Measurements from ENCODE around the gene PYGB. TPM values are rescaled to one million over a fixed set of nuclear protein-coding genes. Genes with fewer than 3 reads are reported as not detected.

The PYGB gene
- total RNA-seq, result 31.2 and 35.7 TPM in 2 replicates

DNA sequence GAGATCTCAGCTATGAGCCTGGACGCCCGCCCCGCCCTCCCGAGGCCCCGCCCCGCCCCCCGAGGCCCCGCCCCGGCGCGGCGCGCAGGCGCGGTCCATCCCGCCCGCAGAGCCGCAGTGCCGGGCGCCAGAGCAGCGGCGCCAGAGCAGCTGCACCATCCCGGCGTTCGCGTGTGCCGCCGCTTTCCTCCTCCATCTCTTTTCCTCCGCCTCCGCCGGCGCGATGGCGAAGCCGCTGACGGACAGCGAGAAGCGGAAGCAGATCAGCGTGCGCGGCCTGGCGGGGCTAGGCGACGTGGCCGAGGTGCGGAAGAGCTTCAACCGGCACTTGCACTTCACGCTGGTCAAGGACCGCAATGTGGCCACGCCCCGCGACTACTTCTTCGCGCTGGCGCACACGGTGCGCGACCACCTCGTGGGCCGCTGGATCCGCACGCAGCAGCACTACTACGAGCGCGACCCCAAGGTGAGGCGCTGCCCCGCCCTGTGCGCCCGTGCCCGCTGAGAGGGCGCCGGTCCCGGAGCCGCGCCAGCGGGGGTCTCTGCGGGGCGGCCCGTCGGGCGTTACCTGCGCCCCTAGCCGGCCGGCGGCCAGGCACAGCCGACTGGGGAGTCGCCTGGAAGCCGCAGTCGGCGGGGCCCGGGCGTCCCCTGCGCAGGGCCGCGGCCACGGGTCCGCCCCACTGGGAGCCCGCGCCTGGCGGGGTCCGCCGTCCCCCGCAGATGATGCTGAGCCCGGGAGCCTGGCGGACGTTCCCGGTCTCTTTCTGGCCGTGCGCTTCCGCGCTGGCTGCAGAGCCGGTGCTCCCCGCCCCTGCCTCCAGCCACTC lies at the start of gene PYGB:
Gene PYGB (plus strand): TSS at position 130 of the 830 bp plus-strand sequence. CDS start 94 bp downstream, at position 224.
- intact Hi-C loops (cut with micrococcal nuclease), result loop anchor here (1.0 to 10.0 kb wide), 11 partner anchors 10 to 1823 kb away; partner anchors contain the start of genes ABHD12, APMAP, CST7 and ENTPD6

DNA sequence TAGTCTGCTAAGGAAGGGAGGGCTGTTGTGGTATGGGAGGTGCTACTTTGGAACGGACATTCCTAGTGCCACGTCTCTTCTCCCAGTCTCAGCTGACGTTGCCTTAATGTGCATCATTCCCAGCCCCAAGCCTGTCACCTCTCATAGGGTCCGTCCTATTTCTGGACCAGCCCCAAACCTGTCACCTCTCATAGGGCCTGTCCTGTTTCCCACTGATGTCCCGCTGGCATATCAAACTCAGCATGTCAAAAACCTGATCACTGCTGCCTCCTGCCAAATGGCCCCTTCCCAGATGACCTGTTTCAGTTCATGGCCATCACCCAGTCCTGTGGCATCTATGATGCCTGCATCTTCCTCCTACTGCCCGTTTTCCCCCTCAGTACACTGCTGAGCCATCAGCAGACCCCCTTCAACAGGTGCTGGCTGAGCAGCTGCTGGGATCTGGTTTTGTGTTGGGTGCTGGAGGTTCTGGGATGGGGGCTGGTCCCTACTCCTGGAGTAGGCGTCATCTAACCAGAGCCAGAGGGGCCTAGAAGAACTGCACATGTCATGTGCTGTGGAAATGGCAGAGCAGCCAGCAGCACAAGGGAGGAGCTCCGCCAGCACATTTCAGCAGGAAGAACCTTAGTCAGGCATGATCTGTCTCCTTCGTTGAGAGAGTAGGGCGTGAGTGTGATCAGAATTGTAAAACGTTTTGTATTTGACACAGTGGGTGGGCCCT lies 49.1 kb upstream of the PYGB start:
- intact Hi-C loops (cut with micrococcal nuclease), result loop anchor here (5.0 to 10.0 kb wide), 2 partner anchors 117 to 1174 kb away; partner anchors contain the start of gene VSX1

DNA sequence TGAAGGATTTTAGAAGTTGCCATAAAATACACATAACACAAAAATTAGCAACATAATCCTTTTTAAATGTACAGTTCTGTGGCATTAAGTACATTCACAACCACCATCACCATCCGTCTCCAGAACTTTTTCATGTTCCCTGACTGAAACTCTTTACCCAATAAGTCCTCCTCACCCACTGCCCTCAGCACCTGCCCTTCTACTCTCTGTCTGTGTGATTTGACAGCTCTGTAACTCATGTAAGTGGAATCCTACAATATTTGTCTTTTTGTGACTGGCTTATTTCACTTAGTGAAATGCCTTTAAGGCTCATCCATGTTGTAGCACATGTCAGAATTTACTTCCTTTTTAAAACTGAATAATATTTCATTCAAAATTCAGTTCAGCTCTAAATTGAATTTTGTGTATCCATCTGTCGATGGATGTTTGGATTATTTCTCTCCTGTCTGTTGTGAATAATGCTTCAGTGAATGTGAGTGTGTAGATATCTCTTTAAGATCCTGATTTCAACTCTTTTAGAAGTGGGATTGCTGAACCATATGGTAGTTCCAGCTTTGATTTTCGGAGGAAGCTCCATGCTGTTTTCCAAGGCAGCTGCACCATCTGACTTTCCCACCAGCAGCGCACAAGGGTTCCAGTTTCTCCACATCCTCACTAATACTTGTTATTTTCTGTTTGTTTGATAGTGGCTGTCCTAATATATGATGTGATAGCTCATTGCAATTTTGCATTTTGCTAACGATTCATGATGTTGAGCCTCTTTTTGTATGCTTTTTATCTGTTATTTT lies 48.2 kb upstream of the PYGB start:
- intact Hi-C loops (cut with micrococcal nuclease), result loop anchor here (5.0 to 10.0 kb wide), 2 partner anchors 117 to 1175 kb away; partner anchors contain the start of gene VSX1

DNA sequence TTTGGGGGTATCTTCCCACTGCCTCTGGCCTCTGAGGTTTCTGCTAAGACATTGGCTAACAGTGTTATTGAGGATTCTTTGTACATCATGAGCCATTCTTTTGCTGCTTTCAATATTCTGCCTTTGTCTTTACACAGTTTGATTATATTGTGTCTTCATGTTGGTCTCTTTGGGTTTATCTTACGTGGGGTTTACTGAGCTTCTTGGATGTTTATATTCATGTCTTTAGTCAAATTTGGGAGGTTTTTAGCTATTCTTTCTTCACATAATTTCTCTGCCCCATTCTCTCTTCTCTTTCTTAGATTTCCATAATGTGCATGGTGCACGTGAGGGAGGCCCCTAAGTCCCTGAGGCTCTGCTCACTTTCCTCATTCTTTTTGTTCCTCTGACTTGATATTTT lies 44.8 kb upstream of the PYGB start:
- intact Hi-C loops (cut with micrococcal nuclease), result no loop called here

DNA sequence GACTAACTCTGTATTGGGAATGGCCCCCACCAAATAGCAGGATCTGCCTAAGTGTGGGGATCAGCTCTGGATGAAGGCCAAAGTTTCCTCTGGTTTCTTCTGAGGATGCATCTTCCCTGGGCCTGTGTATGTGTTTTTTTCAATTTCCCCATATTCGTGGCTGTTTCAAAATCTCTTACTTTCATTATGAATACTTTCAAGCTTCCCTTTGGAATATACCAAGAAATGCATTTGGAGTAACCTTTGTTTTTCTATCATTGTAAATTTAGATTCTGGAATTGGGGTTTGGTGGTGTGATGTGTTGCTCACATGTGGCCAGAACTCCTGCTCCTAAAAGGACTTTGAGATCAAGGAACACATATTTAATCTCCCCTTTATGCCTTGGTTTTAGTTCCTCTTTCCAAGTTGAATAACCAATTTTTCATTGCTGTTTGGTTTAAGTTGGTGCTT lies 44.0 kb upstream of the PYGB start:
- intact Hi-C loops (cut with micrococcal nuclease), result no loop called here

DNA sequence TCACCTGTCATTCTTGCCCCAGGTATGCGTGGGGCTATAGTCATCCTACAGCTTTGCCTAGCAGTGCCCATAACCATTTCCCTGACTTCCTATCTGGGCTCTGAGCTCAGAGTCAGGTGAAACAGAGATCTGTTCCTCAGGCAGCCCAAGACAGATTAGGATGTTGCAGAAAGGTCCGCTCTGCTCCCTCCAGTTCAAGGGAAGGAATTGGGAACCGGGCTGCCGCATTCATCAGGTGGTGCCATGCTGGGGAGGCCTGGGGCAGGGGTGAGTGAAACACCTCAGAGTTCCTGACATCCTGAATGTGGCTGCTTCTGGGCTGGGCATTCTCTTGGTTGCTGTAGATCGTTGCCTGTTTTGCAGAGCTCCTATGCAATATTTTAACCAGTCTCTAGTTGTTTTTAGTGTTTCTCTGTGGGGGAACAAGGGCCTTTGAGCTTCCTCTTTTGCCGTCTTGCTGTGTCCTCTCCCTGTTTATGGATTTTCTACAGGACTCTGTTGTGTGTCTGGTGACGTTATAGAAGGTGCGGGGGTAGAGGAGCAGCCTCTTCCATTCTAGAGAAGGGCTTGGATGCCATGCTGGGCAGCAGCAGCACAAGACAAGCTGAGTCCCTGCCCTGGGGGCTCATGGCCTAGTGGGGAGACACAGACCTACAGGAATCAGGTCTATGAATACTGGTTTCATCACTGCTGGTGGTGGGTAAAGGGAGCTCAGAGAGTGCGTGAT lies 43.2 kb upstream of the PYGB start:
- intact Hi-C loops (cut with micrococcal nuclease), result no loop called here

DNA sequence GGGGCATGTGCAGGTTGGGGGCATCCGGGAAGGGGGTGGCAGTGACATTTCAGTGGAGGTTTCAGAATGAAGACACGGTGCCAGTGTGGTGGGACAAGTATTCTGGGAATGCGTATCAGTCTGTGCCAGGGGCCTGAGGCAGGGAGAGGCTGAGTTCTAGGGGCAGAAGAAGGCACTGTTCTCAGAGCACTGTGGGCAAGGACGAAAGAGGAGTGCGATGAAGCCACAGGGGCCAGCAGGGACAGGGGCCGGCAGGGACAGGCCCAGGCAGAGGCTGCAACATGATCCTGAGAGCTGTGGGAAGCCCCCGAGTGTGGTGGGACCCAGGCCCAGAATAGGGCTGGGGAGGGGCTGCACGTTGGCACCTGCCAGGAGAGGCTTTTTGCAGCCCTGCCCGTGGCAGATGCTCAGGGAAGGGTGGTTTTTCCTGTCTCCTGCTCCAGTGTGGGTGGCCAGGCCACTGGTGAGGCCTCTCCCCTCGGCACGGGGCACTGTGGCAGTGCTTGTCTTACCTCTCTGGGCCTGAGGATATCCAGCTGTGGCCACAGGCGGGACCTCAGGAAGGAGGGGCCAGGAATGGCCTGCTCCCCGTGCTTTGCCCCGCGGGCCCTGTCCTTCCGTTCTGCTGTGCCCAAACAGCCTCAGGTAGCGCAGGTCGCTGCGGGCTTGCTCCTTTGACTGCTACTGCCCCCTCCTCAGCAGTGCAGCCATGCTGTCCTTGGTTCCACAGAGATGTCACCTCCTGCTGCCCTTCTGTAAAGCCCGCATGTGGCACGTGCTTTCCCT lies 42.4 kb upstream of the PYGB start:
- intact Hi-C loops (cut with micrococcal nuclease), result no loop called here

DNA sequence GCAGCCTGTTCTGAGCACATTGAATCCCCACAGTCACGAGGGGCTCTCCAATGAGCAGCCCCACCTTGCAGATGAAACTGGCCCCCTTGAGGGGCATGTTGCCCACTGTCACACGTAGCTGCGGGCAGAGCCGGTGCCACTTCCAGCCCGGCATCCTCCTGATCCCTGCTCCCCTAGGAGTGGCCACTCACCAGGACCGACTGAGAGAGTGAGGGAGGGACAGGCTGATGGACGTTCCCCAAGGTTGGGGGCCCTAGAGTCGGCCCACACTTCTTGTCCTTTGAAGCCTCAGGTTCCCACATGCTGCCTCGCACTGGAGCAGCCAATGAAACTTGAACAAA lies 41.9 kb upstream of the PYGB start:
- intact Hi-C loops (cut with micrococcal nuclease), result no loop called here

DNA sequence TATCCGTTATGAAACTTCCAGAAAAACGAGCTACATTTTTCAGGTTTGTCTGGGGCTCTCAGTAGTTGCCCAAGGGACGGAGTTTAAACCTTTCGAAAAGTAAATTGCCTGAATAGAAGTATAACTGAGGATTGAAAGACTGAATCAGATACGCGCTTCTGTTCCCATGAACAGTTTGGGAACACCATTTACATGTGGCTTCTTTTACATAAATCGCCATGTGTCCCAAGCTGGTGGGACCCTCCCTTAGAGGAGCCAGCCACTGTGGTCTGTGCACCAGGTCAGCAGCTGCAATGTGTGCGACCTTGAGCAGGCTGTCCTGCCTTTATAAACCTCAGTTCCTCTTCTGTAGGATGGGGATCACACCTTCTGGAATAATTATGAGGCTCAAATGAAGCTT lies 41.3 kb upstream of the PYGB start:
- intact Hi-C loops (cut with micrococcal nuclease), result no loop called here

DNA sequence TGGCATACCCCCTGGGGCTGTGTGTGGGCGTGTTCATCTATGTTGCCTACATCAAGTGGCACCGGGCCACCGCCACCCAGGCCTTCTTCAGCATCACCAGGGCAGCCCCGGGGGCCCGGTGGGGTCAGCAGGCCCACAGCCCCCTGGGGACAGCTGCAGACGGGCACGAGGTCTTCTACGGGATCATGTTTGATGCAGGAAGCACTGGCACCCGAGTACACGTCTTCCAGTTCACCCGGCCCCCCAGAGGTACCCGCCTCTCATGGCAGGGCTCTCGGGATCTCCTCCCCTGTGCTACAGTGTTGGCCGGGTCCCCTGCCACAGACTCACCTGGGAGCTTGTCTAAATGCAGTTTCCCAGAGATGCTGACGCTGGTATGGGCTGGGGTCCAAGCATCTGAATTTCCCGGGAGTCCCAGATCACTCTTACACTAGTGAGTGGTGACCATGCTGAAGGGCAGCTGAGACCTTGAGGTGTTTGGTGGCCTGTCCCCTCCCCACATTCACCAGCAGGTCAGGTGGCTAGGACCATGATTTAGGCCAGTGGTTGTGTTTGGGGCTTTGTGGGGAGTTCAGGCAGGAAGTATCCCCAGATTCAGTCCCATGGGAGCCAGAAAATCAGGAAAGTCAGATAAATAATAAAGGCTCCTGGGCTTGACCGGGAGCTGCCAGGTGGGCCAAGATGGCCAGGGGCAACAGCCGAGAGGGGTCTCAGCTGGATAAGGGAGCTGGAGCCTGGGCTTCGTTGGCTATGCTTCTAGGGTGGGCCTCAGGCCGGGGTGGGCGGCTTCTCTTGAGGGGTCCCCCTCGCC lies 40.5 kb upstream of the PYGB start:
- intact Hi-C loops (cut with micrococcal nuclease), result no loop called here

DNA sequence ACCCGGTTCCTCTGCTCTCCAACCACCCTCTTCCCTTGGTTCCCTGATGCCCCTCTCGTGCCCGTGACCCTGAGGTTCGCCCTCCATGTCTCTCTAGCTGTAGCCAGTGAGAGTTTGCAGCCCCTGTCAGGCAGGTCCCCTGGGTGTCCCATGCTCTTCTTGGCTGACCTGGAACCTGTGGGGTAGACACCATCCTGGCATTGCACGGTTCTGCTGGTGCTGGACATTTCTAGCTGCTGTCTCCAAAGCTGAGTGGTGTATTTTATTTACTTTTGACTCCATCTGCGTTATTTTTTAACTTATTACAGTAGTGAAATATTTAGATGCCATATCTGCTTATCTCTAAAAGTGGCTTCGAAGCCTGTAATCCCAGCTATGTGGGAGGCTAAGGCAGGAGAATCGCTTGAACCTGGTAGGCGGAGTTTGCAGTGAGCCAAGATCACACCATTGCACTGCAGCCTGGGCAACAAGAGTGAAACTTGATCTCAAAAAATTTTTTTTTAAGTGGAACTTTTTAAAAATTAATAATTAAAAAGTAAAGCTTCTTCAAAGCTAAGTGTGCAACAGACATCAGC lies 39.8 kb upstream of the PYGB start:
- intact Hi-C loops (cut with micrococcal nuclease), result no loop called here

DNA sequence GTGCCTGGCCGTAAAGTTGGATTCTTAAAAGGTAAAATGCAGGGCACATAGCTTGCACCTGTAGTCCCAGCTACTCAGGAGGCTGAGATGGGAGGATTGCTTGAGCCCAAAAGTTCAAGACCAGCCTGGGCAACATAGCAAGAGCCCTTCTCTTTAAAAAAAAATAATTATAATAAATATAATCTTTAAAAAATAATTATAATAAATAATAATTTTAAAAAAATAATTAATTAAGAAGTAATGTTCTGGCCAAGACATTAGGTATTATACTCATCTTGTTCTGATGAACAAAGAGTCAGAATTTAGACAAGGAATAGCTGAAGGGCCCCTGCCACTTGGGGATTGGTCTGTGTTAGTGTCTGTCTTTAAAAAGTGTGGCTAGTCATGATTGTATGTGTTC lies 38.5 kb upstream of the PYGB start:
- intact Hi-C loops (cut with micrococcal nuclease), result no loop called here

DNA sequence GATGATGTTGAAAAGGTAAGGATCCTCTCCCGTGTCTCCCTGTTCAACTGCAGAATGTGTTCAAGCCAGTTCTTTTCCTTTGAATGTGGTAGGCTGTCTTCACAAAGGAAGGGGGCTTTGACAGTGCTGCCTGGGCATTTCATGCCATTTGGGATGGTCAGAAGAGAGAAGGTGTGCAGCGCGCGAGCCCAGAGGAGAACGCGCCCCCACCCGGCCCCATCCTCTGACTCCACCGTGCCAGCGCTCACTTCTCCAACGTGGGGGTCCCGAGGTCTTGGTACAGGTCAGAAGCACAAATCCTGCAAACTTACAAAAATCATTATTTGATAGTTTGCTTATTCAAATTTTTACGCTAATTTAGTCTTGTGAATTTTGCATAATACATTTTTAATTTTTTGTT lies 38.0 kb upstream of the PYGB start:
- intact Hi-C loops (cut with micrococcal nuclease), result no loop called here

DNA sequence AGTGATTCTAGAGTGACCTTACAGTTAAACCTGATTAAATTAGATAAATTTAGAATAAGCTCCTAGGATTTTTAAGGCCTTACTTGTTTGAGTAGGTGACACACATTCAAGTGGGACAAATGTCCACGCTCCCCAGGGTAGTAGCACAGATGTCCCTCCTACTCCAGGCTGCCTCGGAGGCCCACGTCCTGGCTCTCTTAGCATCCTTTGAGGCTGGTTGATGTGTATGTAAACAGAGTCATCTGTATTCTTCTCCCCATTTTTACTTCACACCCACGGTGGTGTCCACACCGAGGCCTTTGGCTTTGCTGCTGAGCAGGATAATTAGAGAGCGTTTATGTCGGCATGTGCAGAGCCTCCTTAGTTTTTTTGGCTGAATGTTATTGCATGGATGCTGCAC lies 36.6 kb upstream of the PYGB start:
- intact Hi-C loops (cut with micrococcal nuclease), result no loop called here

DNA sequence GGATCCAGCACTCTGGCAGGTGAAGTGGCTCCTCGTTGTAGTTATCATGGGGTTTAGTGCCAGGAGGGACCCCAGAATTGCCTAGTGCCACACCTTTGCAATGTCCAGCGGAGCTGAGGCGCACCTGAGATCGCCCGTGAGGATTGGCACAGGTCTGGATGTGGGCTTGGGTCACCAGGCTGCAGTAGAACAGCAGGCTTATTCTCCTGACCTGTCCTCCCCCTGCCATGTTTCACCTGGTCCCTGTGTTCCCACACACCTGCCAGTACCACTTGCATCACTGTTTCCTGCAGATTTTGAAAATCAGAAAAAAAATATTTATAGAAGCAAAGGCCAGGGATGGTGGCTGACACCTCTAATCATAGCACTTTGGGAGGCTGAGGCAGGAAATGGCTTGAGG lies 35.6 kb upstream of the PYGB start:
- intact Hi-C loops (cut with micrococcal nuclease), result no loop called here

DNA sequence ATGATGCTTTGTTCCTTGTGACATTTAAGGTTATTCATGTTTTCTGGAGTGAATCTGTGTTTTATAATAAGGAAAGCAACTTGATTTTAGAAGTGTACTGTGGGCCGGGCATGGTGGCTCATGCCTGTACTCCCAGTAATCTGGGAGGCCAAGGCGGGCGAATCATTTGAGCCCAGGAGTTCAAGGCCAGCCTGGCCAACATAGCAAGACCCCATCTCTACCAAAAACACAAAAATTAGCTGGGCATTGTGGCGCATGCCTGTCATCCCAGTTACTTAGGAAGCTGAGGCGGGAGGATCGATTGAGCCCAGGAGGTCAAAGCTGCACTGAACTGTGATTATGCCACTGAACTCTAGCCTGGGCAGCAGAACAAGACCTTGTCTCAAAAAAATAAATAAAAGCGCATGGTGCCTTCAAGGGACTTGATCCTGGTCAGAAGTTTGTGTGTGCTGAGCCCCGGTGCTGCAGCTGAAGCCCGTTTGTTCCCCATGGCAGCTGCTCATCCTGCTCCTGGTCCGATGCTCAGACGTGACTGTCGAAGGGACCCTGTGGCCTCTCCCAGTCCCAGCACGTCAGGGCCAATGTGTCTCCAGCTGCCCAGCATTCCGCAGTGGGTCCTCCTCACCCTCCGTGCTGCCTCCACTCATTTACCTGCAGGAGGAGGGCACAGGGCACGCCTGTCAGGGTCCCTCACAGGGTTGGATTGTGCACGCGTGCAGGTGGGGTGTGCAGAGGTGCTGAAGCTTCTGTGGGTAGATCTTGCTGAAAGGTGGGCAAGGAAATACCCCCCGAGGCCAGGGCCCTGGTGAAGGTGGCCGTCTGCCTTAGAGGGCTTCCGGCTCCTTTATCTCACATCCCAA lies 34.1 kb upstream of the PYGB start:
- intact Hi-C loops (cut with micrococcal nuclease), result no loop called here

DNA sequence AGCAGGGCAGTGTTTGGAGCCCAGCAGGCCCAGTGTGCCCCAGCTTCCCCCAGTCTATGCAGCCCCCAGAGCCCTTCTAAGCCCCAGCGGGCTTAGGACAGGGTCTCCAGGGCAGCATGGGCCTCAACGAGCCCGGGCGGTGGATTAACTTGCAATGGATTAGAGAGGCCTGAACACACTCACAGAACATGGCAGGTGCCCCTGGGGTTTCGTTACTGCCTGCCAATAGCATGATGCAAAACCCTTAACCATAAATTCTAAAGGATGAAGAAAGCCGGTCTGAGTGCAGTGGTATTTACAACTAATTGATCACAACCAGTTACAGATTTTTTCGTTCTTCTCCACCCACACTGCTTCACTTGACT lies 33.5 kb upstream of the PYGB start:
- intact Hi-C loops (cut with micrococcal nuclease), result no loop called here

DNA sequence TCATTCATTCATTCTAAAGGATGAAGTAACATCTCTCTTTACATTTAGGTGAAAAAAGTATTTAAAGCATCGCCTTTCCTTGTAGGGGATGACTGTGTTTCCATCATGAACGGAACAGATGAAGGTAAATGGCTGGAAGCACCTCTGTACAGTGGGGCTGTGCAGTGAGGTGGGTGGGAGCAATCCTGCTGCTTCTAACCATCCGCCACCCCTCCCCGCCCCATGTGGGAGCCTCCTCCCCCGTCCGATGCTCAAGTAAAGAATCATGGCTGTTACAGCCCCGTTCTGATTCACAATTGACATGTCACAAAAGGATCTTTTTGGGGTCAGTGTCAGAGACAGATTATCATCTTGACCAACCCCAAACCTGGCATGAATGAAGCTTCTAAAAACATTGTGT lies 33.1 kb upstream of the PYGB start:
- intact Hi-C loops (cut with micrococcal nuclease), result no loop called here

Measured in T-helper 1 cell treated with Interleukin-12 subunit alpha and Interleukin-12 subunit beta and Interleukin-4 antibody, amounts not matched to agents 30 ng/mL and 1 ng/mL, for 36 hours (primary cell).